ENCODE data around the gene IER2.
"Not testable (repeated sequence)": the region's sequence is repeated elsewhere in the genome, so short reads cannot be mapped to it uniquely, and the experiment has no call there.

Gene IER2

DNA sequence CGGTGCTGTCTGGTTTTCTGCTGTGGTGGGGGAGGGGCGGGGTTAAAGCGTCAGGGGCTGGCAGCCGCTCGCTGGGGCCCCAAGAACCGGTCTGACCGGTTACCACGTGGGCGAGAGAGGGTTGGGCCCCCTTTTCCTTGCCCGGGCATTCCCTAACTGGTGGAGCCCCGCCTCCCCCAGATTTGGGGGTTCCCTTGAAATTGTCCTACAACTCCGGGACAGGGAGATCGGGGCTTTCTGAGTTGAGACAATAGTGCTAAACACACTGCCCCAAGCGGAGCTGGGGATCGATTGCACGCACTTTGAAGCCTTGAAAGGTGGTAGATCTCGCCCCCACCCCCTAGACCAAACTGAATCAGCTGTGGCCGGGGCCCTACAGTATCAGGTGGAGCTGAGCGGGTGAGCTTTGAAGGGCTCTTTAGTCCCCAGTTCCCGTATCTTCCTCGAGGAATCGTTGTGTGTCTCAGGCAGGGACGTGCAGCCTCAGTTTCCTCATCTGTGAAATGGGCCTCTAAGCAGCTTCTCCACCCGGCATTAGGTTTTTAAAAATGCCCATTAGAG is 4.8 kb downstream of the IER2 start:
- peaks cover 44% of the 10 kb centered on the region for H3K4me1 Mint-ChIP-seq (ENCODE audit: low read depth)
- H3K9me3 Mint-ChIP-seq = no peaks in the 10 kb centered on the region
- H3K27me3 Mint-ChIP-seq = no peaks in the 10 kb centered on the region
- H3K27ac Mint-ChIP-seq = peak overlapping the region; percentile 99
- H3K36me3 Mint-ChIP-seq (ENCODE audit: low read depth) = peaks cover 41% of the 10 kb centered on the region
- intact Hi-C loops (cut with micrococcal nuclease) = loop anchor here (5.0 kb wide), 1 partner anchor 53 kb away; the partner anchor contains the start of gene LYL1
- peak overlapping the region; percentile 97 for H3K4me3 Mint-ChIP-seq

GRCh38 chr19:13155472-13156359 is 5.5 kb downstream of the IER2 start:
- Mint-ChIP-seq H3K27me3 (no peaks in the 10 kb centered on the region), H3K4me1 (ENCODE audit: low read depth) (peaks cover 44% of the 10 kb centered on the region), H3K27ac (peak overlapping the region; percentile 99), H3K36me3 (ENCODE audit: low read depth) (peaks cover 34% of the 10 kb centered on the region), H3K4me3 (peak overlapping the region; percentile 97), H3K9me3 (no peaks in the 10 kb centered on the region)
- intact Hi-C loops (cut with micrococcal nuclease) = no loop called here

DNA sequence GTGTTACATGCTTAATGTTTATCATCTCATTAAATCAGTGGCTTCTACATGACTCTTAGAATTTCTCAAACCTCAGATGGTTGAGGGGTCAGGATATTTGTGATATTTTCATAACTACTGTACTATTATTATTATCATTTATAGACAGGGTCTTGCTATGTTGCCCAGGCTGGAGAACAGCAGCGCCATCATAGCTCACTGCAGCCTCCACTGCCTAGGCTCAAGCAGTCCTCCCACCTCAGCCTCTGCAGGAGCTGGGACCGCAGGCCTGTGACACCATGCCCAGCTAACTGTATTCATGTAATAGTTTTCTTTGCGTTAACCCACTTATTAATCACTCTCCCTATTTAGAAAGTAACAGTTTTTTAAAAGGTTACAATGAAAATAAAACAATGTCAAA is 9.5 kb downstream of the IER2 start:
- H3K36me3 Mint-ChIP-seq (ENCODE audit: low read depth) = peaks cover 2% of the 10 kb centered on the region
- H3K4me1 Mint-ChIP-seq (ENCODE audit: low read depth) = peaks cover 53% of the 10 kb centered on the region
- H3K4me3 Mint-ChIP-seq = no peak overlapping the region
- intact Hi-C loops (cut with micrococcal nuclease) = loop anchor here (5.0 kb wide), 1 partner anchor 48 kb away; no protein-coding TSS in a partner anchor
- H3K9me3 Mint-ChIP-seq = no peaks in the 10 kb centered on the region
- H3K27ac Mint-ChIP-seq = no peak overlapping the region
- no peaks in the 10 kb centered on the region for H3K27me3 Mint-ChIP-seq

DNA sequence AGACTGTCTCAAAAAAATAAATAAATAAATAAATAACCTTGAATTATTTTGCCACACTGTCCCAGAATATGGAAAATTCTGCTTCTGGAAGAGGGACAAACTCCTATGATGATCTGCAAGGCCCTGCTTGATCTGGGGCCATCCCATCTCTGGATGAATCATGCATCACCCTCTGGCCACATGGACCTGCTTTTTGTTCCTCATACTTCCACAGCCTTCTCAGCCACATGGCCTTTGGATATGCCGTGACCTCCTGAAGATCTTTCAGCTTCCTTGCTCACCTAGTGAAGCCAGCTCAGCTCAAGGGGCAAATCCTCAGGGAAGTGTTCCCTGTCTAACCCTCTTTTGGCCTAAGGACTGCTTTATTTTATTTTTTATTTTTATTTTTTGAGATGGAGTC is 10.3 kb downstream of the IER2 start:
- Mint-ChIP-seq H3K27ac (no peak overlapping the region), H3K36me3 (ENCODE audit: low read depth) (no peaks in the 10 kb centered on the region), H3K27me3 (no peaks in the 10 kb centered on the region), H3K9me3 (no peaks in the 10 kb centered on the region), H3K4me1 (ENCODE audit: low read depth) (peaks cover 52% of the 10 kb centered on the region), H3K4me3 (no peak overlapping the region)
- intact Hi-C loops (cut with micrococcal nuclease) = loop anchor here (5.0 kb wide), 1 partner anchor 47 kb away; no protein-coding TSS in a partner anchor

DNA sequence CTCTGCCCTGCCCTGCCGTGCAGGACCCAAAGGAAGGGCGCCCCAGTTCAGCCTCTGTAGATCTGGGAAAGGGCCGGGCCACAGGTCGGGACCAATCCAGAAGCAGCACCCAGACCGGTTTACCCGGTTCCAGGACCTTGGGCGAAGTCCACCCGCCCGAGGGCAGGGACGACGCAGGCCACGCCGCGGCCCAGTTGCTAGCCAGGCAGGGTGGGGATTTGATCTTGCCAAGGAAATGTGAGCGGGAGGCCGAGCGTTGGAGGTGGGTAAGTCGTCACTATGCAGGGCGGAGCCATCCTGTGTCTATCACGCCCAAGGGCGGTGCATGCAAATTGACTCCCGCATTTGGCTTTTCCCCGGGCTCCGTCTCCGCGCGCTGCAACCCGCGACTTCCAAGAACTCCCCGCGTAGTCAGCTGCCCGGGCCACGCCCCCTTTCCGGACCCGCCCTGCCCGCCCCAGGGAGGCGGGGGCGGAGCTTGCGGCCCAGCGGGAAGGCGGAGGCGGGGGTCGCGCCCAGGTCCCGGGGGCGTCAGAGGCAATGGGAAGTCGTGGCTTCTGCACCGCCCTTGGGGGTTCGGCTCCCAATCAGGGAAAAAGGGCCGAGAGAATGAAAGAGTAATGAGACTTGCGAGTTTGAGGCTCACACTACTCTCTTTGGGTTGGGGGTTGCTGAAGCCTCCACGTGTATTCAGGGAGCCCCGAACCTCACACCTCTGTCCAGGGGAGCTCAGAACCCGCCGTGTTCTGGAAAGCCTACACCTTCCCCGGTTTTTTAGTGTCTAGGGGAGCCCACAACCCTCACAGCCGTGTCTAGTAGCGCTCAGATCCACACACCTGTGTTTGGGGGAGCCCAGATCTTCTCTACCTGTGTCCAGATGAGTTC is 12.8 kb downstream of the IER2 start:
- Mint-ChIP-seq H3K4me3 (peak overlapping the region; percentile 63), H3K9me3 (no peaks in the 10 kb centered on the region), H3K36me3 (ENCODE audit: low read depth) (no peaks in the 10 kb centered on the region), H3K4me1 (ENCODE audit: low read depth) (peaks cover 51% of the 10 kb centered on the region), H3K27me3 (no peaks in the 10 kb centered on the region), H3K27ac (peak overlapping the region; percentile 88)
- intact Hi-C loops (cut with micrococcal nuclease) = loop anchor here (1.0 to 5.0 kb wide), 2 partner anchors 9 to 44 kb away; no protein-coding TSS in a partner anchor

- Mint-ChIP-seq H3K27ac (peak overlapping the region; percentile 88), H3K36me3 (ENCODE audit: low read depth) (no peaks in the 10 kb centered on the region), H3K4me3 (peak overlapping the region; percentile 63), H3K9me3 (no peaks in the 10 kb centered on the region), H3K4me1 (ENCODE audit: low read depth) (peaks cover 54% of the 10 kb centered on the region), H3K27me3 (no peaks in the 10 kb centered on the region)
- intact Hi-C loops (cut with micrococcal nuclease) = loop anchor here (1.0 to 5.0 kb wide), 2 partner anchors 9 to 44 kb away; no protein-coding TSS in a partner anchor
Observed at GRCh38 chr19:13163609-13164342, 13.6 kb downstream of the IER2 start.

- Mint-ChIP-seq H3K4me3 (peak overlapping the region; percentile 37), H3K27me3 (no peaks in the 10 kb centered on the region)
Observed at GRCh38 chr19:13164343-13165161, 14.3 kb downstream of the IER2 start.

GRCh38 chr19:13165162-13165997 is 15.2 kb downstream of the IER2 start:
- H3K4me3 Mint-ChIP-seq = no peak overlapping the region
- H3K4me1 Mint-ChIP-seq (ENCODE audit: low read depth) = peaks cover 70% of the 10 kb centered on the region
- H3K27me3 Mint-ChIP-seq = no peaks in the 10 kb centered on the region
- H3K27ac Mint-ChIP-seq = peak overlapping the region; percentile 88
- no peaks in the 10 kb centered on the region for H3K9me3 Mint-ChIP-seq
- H3K36me3 Mint-ChIP-seq (ENCODE audit: low read depth) = no peaks in the 10 kb centered on the region
- intact Hi-C loops (cut with micrococcal nuclease) = no loop called here

More at GRCh38 chr19:13164343-13165161, 14.3 kb downstream of the IER2 start:
- no peaks in the 10 kb centered on the region for H3K9me3 Mint-ChIP-seq
- peaks cover 62% of the 10 kb centered on the region for H3K4me1 Mint-ChIP-seq (ENCODE audit: low read depth)
- intact Hi-C loops (cut with micrococcal nuclease) = loop anchor here (5.0 kb wide), 1 partner anchor 43 kb away; no protein-coding TSS in a partner anchor
- peak overlapping the region; percentile 88 for H3K27ac Mint-ChIP-seq
- H3K36me3 Mint-ChIP-seq (ENCODE audit: low read depth) = no peaks in the 10 kb centered on the region

GRCh38 chr19:13166151-13166550 is 15.9 kb downstream of the IER2 start:
- intact Hi-C loops (cut with micrococcal nuclease); H3K36me3 Mint-ChIP-seq (ENCODE audit: low read depth); H3K4me3 Mint-ChIP-seq; H3K27me3 Mint-ChIP-seq; H3K9me3 Mint-ChIP-seq: not testable (repeated sequence)
- H3K4me1 Mint-ChIP-seq (ENCODE audit: low read depth) = peaks cover 74% of the 10 kb centered on the region
- peak overlapping the region; percentile 77 for H3K27ac Mint-ChIP-seq

GRCh38 chr19:13169769-13170168 is 19.6 kb downstream of the IER2 start:
- H3K4me3 Mint-ChIP-seq = no peak overlapping the region
- H3K4me1 Mint-ChIP-seq (ENCODE audit: low read depth) = peaks cover 79% of the 10 kb centered on the region
- no peaks in the 10 kb centered on the region for H3K27me3 Mint-ChIP-seq
- intact Hi-C loops (cut with micrococcal nuclease) = no loop called here
- peak overlapping the region; percentile 77 for H3K27ac Mint-ChIP-seq
- H3K36me3 Mint-ChIP-seq (ENCODE audit: low read depth) = no peaks in the 10 kb centered on the region
- no peaks in the 10 kb centered on the region for H3K9me3 Mint-ChIP-seq

DNA sequence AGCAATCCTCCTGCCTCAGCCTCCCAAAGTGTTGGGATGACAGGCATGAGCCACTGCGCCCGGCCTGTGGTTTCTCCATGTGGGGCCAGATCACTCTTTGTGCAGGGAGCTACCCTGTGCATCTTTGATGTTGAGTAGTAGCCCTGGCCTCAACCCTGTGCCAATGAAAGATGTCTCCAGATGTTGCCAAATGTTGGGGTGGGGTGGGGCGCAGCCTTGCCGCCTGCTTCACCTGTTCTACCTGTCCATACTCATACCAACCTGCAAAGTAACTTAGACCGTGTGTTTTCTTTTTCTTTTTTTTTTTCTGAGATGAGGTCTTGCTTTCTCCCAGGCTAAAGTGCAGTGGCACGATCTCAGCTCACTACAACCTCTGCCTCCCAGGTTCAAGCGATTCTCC is 20.9 kb downstream of the IER2 start:
- H3K27me3 Mint-ChIP-seq = no peaks in the 10 kb centered on the region
- no peaks in the 10 kb centered on the region for H3K36me3 Mint-ChIP-seq (ENCODE audit: low read depth)
- intact Hi-C loops (cut with micrococcal nuclease) = no loop called here
- peaks cover 67% of the 10 kb centered on the region for H3K4me1 Mint-ChIP-seq (ENCODE audit: low read depth)
- no peaks in the 10 kb centered on the region for H3K9me3 Mint-ChIP-seq
- peak overlapping the region; percentile 80 for H3K27ac Mint-ChIP-seq
- no peak overlapping the region for H3K4me3 Mint-ChIP-seq
